ENCODE measurements around the gene MYRFL.
A peak's percentile ranks its signal among the peaks of the same experiment; 100 is the strongest.
"Not testable (repeated sequence)": the region's sequence is repeated elsewhere in the genome, so short reads cannot be mapped to it uniquely, and the experiment has no call there.

The MYRFL gene

GRCh38 chr12:69844416-69844815 lies 19.4 kb downstream of the MYRFL start:
- no peak for DNase-seq

GRCh38 chr12:69844836-69845235 lies 19.8 kb downstream of the MYRFL start:
- no peak for DNase-seq

GRCh38 chr12:69846976-69847375 lies 21.9 kb downstream of the MYRFL start:
- no peak for DNase-seq

- DNase-seq, result no peak
These were observed 26.9 kb downstream of the MYRFL start for GRCh38 chr12:69851976-69852375.

- not testable (repeated sequence) for DNase-seq
These were observed 28.3 kb downstream of the MYRFL start for GRCh38 chr12:69853176-69853961.

GRCh38 chr12:69866698-69867097 lies 41.7 kb downstream of the MYRFL start:
- DNase-seq, result no peak

- no peak for DNase-seq
These were observed 43.7 kb downstream of the MYRFL start for GRCh38 chr12:69868695-69869094.

GRCh38 chr12:69872804-69873203 lies 47.8 kb downstream of the MYRFL start:
- no peak for DNase-seq

- no peak for DNase-seq
These were observed 48.4 kb downstream of the MYRFL start for GRCh38 chr12:69873429-69873828.

GRCh38 chr12:69874606-69875005 lies 49.6 kb downstream of the MYRFL start:
- DNase-seq, result no peak

GRCh38 chr12:69875416-69875935 lies 50.4 kb downstream of the MYRFL start:
- DNase-seq, result no peak

- peak; percentile 59 to 83 (median 82) for DNase-seq
These were observed 54.3 kb downstream of the MYRFL start for GRCh38 chr12:69879007-69879960.

- DNase-seq, result no peak
These were observed 55.5 kb downstream of the MYRFL start for GRCh38 chr12:69880571-69880970.

- no peak for DNase-seq
These were observed 56.7 kb downstream of the MYRFL start for GRCh38 chr12:69881771-69882170.

- DNase-seq, result peak in 1 of 3 experiments; percentile 28
These were observed 59.4 kb downstream of the MYRFL start for GRCh38 chr12:69884386-69884785.

- no peak for DNase-seq
These were observed 60.6 kb downstream of the MYRFL start for GRCh38 chr12:69885658-69886057.

GRCh38 chr12:69886109-69886508 lies 61.1 kb downstream of the MYRFL start:
- DNase-seq, result no peak

- peak in 1 of 3 experiments; percentile 25 for DNase-seq
These were observed 61.7 kb downstream of the MYRFL start for GRCh38 chr12:69886715-69887114.

GRCh38 chr12:69888901-69889300 lies 63.9 kb downstream of the MYRFL start:
- DNase-seq, result peak in 1 of 3 experiments; percentile 16

GRCh38 chr12:69894800-69895383 lies 69.9 kb downstream of the MYRFL start:
- DNase-seq, result no peak

- DNase-seq, result peak in 1 of 3 experiments; percentile 16
These were observed 71.8 kb downstream of the MYRFL start for GRCh38 chr12:69896653-69897381.

- DNase-seq, result peak in 1 of 3 experiments; percentile 27
These were observed 72.7 kb downstream of the MYRFL start for GRCh38 chr12:69897744-69898143.

Measured in NCI-H1417 (cell line).